ENCODE results near the gene FRAS1.

The FRAS1 gene

DNA sequence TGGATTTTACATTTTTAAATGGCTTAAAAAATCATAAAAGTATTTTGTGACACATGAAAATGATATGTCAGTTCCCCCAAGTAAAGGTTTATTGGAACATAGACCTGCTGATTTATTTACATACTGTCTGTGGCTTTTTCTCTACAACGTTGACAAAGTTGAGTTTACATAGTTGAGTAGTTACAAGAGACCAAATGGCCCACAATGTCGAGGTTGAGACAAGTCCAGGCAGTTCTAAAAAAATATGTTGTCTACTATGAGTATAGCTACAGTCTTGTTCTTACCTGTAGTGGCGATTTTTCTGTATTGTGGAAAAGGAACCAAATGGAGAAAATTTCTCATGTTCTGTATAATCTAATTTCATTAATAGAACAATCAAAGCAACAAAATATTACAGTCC is 163.2 kb downstream of the FRAS1 start:
- H4K20me1 ChIP-seq: no peaks in the 10 kb centered on the region
- TF ChIP-seq Cebpa-rat (IDR thresholded peaks at IDR 0.05): no peak
- H3K9ac ChIP-seq: no peak overlapping the region
- peaks cover 2% of the 10 kb centered on the region; the same call in 1 of the 2 replicates for H3K9me3 ChIP-seq
- no peaks in the 10 kb centered on the region for H3K27me3 ChIP-seq
- no peak overlapping the region for H3K4me3 ChIP-seq
- H3K4me1 ChIP-seq: no peaks in the 10 kb centered on the region
- no peak overlapping the region for H3K27ac ChIP-seq
- no peak overlapping the region for H3K4me2 ChIP-seq
- no peaks in the 10 kb centered on the region for H3K36me3 ChIP-seq

- Histone ChIP-seq H3K9ac (no peak overlapping the region), H3K27ac (no peak overlapping the region), H3K4me2 (no peak overlapping the region), H4K20me1 (no peaks in the 10 kb centered on the region), H3K4me1 (no peaks in the 10 kb centered on the region), H3K4me3 (no peak overlapping the region), H3K27me3 (no peaks in the 10 kb centered on the region), H3K9me3 (peaks cover 15% of the 10 kb centered on the region), H3K36me3 (no peaks in the 10 kb centered on the region)
- no peak for TF ChIP-seq Cebpa-rat (IDR thresholded peaks at IDR 0.05)
These were observed 165.6 kb downstream of the FRAS1 start for GRCh38 chr4:78222575-78223186.

DNA sequence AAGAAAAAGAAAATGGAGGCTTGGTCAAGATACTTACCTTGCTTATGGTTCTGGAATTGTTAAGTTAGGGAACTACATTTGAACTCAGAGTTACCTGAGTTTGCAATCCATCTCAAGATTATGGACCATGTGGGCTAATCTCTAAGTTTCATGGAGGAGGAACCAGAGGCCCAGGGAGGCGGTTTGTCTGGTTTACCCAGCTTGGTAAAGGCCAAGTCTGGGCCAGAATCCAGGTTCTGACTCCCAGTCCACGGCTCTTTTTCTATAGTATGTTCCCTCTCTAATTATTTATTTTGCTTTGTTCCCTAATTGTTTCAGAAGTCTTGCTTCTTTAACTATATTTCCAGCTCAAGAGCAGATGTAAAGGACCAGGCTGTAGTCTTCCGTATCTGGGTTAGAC is 168.1 kb downstream of the FRAS1 start:
- no peaks in the 10 kb centered on the region for H3K4me1 ChIP-seq
- peaks cover 15% of the 10 kb centered on the region for H3K9me3 ChIP-seq
- no peak overlapping the region for H3K4me3 ChIP-seq
- no peaks in the 10 kb centered on the region for H4K20me1 ChIP-seq
- H3K27me3 ChIP-seq: no peaks in the 10 kb centered on the region
- H3K36me3 ChIP-seq: no peaks in the 10 kb centered on the region
- no peak for TF ChIP-seq Cebpa-rat (IDR thresholded peaks at IDR 0.05)
- H3K9ac ChIP-seq: no peak overlapping the region
- no peak overlapping the region for H3K27ac ChIP-seq
- H3K4me2 ChIP-seq: no peak overlapping the region

GRCh38 chr4:78226279-78226678 is 169.2 kb downstream of the FRAS1 start:
- H3K9ac ChIP-seq: no peak overlapping the region
- H3K27ac ChIP-seq: no peak overlapping the region
- H3K27me3 ChIP-seq: no peaks in the 10 kb centered on the region
- no peak for TF ChIP-seq Cebpa-rat (IDR thresholded peaks at IDR 0.05)
- no peak overlapping the region for H3K4me3 ChIP-seq
- H3K36me3 ChIP-seq: no peaks in the 10 kb centered on the region
- H3K9me3 ChIP-seq: peaks cover 15% of the 10 kb centered on the region
- no peaks in the 10 kb centered on the region for H3K4me1 ChIP-seq
- no peaks in the 10 kb centered on the region for H4K20me1 ChIP-seq
- no peak overlapping the region for H3K4me2 ChIP-seq

DNA sequence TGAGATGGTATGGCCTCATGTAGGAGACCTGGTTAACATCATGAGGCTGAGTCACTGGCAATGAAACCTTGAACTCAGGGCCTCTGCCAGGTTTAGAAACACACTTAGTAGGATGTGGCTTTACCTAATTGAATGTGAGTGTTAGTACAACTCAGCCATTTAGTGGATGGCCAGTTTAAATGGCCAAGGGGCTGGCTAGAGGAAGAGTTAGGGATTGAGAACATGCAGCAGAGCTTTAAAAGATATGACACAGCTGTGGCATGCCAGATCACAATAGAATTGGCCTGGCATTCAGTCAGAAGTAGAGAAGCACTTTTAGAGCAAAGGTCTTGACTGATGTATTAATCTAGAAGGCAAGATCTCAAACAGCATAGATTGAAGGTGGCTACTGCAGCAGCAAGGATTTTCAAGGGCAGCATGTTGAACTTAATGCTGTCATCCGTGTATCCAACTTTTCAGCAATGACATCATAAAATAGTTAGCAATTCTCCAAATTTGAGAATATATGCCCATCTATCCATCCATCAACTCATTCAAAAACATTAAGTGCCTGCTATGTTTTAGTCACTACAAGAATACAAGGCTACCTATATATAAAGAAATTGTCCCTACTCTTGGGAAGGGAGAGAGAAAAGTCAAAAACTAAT is 170.4 kb downstream of the FRAS1 start:
- Histone ChIP-seq H4K20me1 (no peaks in the 10 kb centered on the region), H3K9ac (no peak overlapping the region), H3K27ac (no peak overlapping the region), H3K36me3 (no peaks in the 10 kb centered on the region), H3K4me1 (no peaks in the 10 kb centered on the region), H3K9me3 (peaks cover 15% of the 10 kb centered on the region), H3K4me2 (no peak overlapping the region), H3K27me3 (no peaks in the 10 kb centered on the region), H3K4me3 (no peak overlapping the region)
- TF ChIP-seq Cebpa-rat (IDR thresholded peaks at IDR 0.05): no peak

DNA sequence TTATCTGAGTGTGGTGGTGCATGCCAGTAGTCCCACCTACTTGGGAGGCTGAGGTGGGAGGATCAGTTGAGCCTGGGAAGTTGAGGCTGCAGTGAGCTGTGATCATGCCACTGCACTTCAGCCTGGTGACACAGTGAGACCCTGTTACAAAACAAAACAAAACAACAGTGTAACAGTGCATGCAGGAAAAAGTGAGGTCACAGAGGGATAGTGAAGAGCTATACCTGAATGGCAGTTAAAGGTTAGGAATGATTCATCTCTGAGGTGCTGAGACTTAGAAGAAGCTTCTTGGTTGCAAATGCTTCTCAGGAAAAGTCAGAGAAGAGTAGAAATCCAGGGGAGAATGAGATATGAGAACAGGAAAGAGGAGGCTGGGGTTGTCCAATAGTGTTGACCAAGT is 178.7 kb downstream of the FRAS1 start:
- no peak for TF ChIP-seq Cebpa-rat (IDR thresholded peaks at IDR 0.05)
- no peaks in the 10 kb centered on the region for H3K36me3 ChIP-seq
- no peak overlapping the region for H3K4me3 ChIP-seq
- no peaks in the 10 kb centered on the region for H3K27me3 ChIP-seq
- H4K20me1 ChIP-seq: no peaks in the 10 kb centered on the region
- H3K4me2 ChIP-seq: no peak overlapping the region
- no peaks in the 10 kb centered on the region for H3K9me3 ChIP-seq
- no peaks in the 10 kb centered on the region for H3K4me1 ChIP-seq
- no peak overlapping the region for H3K9ac ChIP-seq
- no peak overlapping the region for H3K27ac ChIP-seq

DNA sequence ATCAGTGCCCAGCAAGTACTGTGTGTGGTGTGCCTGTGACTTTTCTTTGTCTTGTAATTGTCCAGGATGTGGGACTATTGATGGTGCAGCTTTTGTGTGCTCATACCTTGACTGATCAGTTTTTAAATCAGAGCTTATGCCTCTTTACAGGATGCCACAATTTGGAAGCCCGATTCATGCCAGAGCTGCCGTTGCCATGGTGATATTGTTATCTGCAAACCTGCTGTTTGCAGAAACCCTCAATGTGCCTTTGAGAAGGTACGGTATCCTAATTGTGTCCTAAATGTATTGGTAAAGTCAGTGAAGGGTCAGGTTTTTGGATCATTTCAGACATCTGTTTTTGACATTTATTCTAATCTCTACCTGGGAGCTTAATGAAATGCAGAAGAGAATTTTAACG is 180.2 kb downstream of the FRAS1 start:
- no peak for TF ChIP-seq Cebpa-rat (IDR thresholded peaks at IDR 0.05)
- H3K9me3 ChIP-seq: no peaks in the 10 kb centered on the region
- H3K4me2 ChIP-seq: no peak overlapping the region
- H3K9ac ChIP-seq: no peak overlapping the region
- no peaks in the 10 kb centered on the region for H3K4me1 ChIP-seq
- no peaks in the 10 kb centered on the region for H4K20me1 ChIP-seq
- H3K36me3 ChIP-seq: no peaks in the 10 kb centered on the region
- no peaks in the 10 kb centered on the region for H3K27me3 ChIP-seq
- no peak overlapping the region for H3K27ac ChIP-seq
- no peak overlapping the region for H3K4me3 ChIP-seq

DNA sequence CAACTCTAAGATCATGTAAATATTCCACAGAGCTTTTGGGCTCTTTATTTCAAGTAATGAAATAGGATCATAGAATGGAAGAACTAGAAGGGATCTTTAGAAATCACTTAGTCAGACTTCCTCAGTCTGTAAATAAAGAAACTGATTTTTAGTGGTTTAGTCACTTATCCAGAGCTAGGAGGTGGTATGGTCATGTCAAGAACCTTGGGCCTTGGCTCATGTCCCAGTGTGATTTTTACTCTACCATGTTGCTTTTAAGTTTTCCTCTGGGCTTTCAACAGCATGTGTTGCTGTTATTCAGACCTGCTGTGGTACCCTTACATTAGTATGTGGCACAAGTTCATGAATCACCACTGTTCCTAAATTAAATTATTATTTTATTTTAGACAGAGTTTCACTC is 184.9 kb downstream of the FRAS1 start:
- Histone ChIP-seq H3K4me1 (no peaks in the 10 kb centered on the region), H3K9ac (no peak overlapping the region), H3K4me2 (no peak overlapping the region), H3K9me3 (no peaks in the 10 kb centered on the region), H4K20me1 (no peaks in the 10 kb centered on the region), H3K27me3 (no peaks in the 10 kb centered on the region), H3K36me3 (no peaks in the 10 kb centered on the region), H3K27ac (no peak overlapping the region), H3K4me3 (no peak overlapping the region)
- no peak for TF ChIP-seq Cebpa-rat (IDR thresholded peaks at IDR 0.05)

GRCh38 chr4:78244705-78245485 is 187.8 kb downstream of the FRAS1 start:
- Histone ChIP-seq H3K9ac (no peak overlapping the region), H3K27ac (no peak overlapping the region), H3K36me3 (no peaks in the 10 kb centered on the region), H3K4me2 (no peak overlapping the region), H3K9me3 (no peaks in the 10 kb centered on the region), H3K4me1 (no peaks in the 10 kb centered on the region), H3K4me3 (no peak overlapping the region), H3K27me3 (no peaks in the 10 kb centered on the region), H4K20me1 (no peaks in the 10 kb centered on the region)
- TF ChIP-seq Cebpa-rat (IDR thresholded peaks at IDR 0.05): no peak

All from BLaER1 (cell line).